ENCODE results near the gene KCTD21. TPM values are rescaled to one million over a fixed set of nuclear protein-coding genes. Genes with fewer than 3 reads are reported as not detected.

KCTD21 gene
- total and polyA plus RNA-seq, 8 donors, result 2.9 to 62.4 (median 3.7) TPM; not detected in 1

- Histone ChIP-seq H3K27me3 (no peaks in the 10 kb centered on the region), H3K27ac (no peak overlapping the region), H3K9me3 (no peaks in the 10 kb centered on the region), H3K4me1 (peaks cover 25 to 65% (median 36%) of the 10 kb centered on the region in 4 donors), H3K4me3 (no peak overlapping the region), H3K36me3 (no peaks in the 10 kb centered on the region)
- TF ChIP-seq CTCF (IDR thresholded peaks at IDR 0.05) (no peak), POLR2AphosphoS5 (IDR thresholded peaks at IDR 0.05) (no peak), EP300 (IDR thresholded peaks at IDR 0.05) (no peak), POLR2A (IDR thresholded peaks at IDR 0.05) (no peak)
- no peak for DNase-seq
- 70 to 84% (median 82%) methylated on average over 14 of the region's 14 CpGs for WGBS, 5 donors
- intact Hi-C loops (cut with DNase I; ENCODE audit: low total_unique reads), result no loop called here
Measured at GRCh38 chr11:78190871-78191538, 2.6 kb upstream of the KCTD21 start.

- Histone ChIP-seq H3K4me3 (no peak overlapping the region), H3K9me3 (no peaks in the 10 kb centered on the region), H3K36me3 (peaks cover 0 to 4% (median 2%) of the 10 kb centered on the region in 4 donors), H3K27ac (peak overlapping the region in 1 of 5 donors; percentile 30), H3K27me3 (no peaks in the 10 kb centered on the region), H3K4me1 (peaks cover 25 to 68% (median 42%) of the 10 kb centered on the region in 4 donors)
- 60 to 73% (median 67%) methylated on average over 3 of the region's 3 CpGs for WGBS, 5 donors
- intact Hi-C loops (cut with DNase I; ENCODE audit: low total_unique reads), result no loop called here
- TF ChIP-seq POLR2AphosphoS5 (IDR thresholded peaks at IDR 0.05) (no peak), CTCF (IDR thresholded peaks at IDR 0.05) (no peak), EP300 (IDR thresholded peaks at IDR 0.05) (no peak), POLR2A (IDR thresholded peaks at IDR 0.05) (no peak)
- DNase-seq, result no peak
Measured at GRCh38 chr11:78190374-78190773, 1.9 kb upstream of the KCTD21 start.

- peak overlapping the region in 2 of 5 donors; percentile 30 to 92 for H3K27ac ChIP-seq
- TF ChIP-seq CTCF (IDR thresholded peaks at IDR 0.05) (no peak), EP300 (IDR thresholded peaks at IDR 0.05) (no peak), POLR2AphosphoS5 (IDR thresholded peaks at IDR 0.05) (no peak), POLR2A (IDR thresholded peaks at IDR 0.05) (no peak)
- intact Hi-C loops (cut with DNase I; ENCODE audit: low total_unique reads), result no loop called here
- peak overlapping the region; percentile 84 to 97 (median 88) for H3K4me3 ChIP-seq
- no peaks in the 10 kb centered on the region for H3K9me3 ChIP-seq
- peaks cover 25 to 64% (median 43%) of the 10 kb centered on the region in 4 donors for H3K4me1 ChIP-seq
- 57 to 61% (median 59%) methylated on average over 3 of the region's 3 CpGs for WGBS, 5 donors
- no peak for DNase-seq
- H3K36me3 ChIP-seq, result peaks cover 0 to 9% (median 2%) of the 10 kb centered on the region in 4 donors
- no peaks in the 10 kb centered on the region for H3K27me3 ChIP-seq
Measured at GRCh38 chr11:78189851-78190250, 1.4 kb upstream of the KCTD21 start.

GRCh38 chr11:78189174-78189724, 823 bp upstream of the KCTD21 start:
- Histone ChIP-seq H3K36me3 (peaks cover 0 to 9% (median 2%) of the 10 kb centered on the region in 4 donors), H3K4me3 (peak overlapping the region; percentile 84 to 97 (median 88)), H3K27ac (peak overlapping the region; percentile 34 to 92 (median 87)), H3K9me3 (no peaks in the 10 kb centered on the region), H3K27me3 (no peaks in the 10 kb centered on the region), H3K4me1 (peaks cover 25 to 62% (median 43%) of the 10 kb centered on the region in 4 donors)
- 28 to 42% (median 37%) methylated on average over 15 to 18 of the region's 18 CpGs for WGBS, 5 donors
- intact Hi-C loops (cut with DNase I; ENCODE audit: low total_unique reads), result no loop called here
- TF ChIP-seq POLR2AphosphoS5 (IDR thresholded peaks at IDR 0.05) (no peak), EP300 (IDR thresholded peaks at IDR 0.05) (no peak), CTCF (IDR thresholded peaks at IDR 0.05) (no peak), POLR2A (IDR thresholded peaks at IDR 0.05) (no peak)
- DNase-seq, result no peak
